GM08714 (cell line): ENCODE measurements around the gene ASTL.

Experiments used
- H3K4me3 ChIP-seq: fragments of 200-500 bp; sonication (Bioruptor generic); 2 replicates; pipeline ENCODE4 v1.5.1; 2014; ENCODE audit warnings: mild to moderate bottlenecking, low read length, inconsistent platforms
- ZNF274 ChIP-seq: IDR thresholded peaks from 2 replicates; pipeline ENCODE4 v1.6.1; 2012; ENCODE audit warnings: mild to moderate bottlenecking, low read depth, low read length

Gene ASTL

DNA sequence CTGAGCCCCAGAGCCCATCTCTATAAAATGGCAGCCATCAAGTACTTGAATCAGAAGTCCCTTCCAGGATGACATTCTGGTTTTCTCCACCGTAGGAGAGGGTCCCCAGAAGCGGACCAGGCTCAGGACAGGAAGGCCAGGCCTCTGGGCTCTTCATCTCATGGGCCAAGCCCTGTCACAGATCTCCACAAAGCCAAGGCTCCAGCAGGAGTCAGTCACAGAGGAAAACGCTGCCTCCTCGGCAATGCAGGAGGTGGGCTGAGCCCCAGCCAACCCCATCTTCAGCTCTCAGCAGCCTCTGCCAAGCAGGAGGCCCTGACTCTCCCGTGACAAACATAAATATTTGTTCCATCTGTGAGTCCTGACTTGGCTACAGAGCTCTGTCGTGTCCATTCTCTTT, 64.1 kb downstream of the ASTL start:
- no peak for TF ChIP-seq ZNF274
- no peak overlapping the region for H3K4me3 ChIP-seq

DNA sequence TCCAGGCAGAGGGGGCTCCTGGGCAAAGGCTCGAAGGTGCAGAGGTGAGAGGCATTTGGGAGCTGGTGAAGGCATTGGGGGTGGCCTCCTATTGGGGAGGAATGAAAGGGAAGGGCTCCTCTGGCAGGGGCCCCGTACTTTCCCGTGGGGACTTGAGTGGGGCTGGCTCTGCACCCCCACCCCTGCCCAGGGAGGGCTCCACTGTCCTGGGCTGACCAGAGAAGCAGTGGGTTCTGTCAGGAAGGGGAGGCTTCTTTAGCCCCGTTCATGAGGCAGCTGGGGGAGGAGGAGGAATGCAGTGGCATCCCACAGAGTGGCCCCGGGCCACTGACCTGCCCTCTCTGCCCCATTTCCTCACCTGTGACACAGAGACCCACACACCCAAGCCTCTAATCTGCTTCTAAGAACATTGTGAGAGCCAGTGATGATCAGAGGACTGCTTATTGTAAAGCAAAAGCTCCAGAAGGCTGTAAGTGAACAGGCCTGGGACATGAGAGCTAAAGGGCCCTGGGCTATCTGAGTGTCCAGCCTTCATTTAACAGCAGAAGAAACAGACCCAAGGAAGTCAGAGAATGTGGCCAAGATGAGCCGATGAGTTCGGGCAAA, 65.0 kb downstream of the ASTL start:
- no peak overlapping the region for H3K4me3 ChIP-seq
- TF ChIP-seq ZNF274: no peak
